Kidney (tissue), 14 donors: ENCODE measurements around the gene DDX53. TPM values are rescaled to one million over a fixed set of nuclear protein-coding genes. Genes with fewer than 3 reads are reported as not detected.

Experiments
- DNase-seq, 5 donors: peaks; one replicate each; pipeline ENCODE4 v3.0.0-alpha.2; 2013 to 2020
- FAIRE-seq: peaks from 2 replicates; lab custom pipeline; 2012; peaks lifted over from hg19 to GRCh38; lab: Jason Lieb, UNC
- H3K27ac ChIP-seq, 2 donors: one replicate each; pipeline ENCODE4 v1.7.0; 2013; ENCODE audit warnings: low read depth in 2 of 2, low read length in 2 of 2, inconsistent platforms in 1 of 2
- H3K27me3 ChIP-seq: one replicate; pipeline ENCODE4 v1.7.1; 2013; ENCODE audit warnings: low read length, inconsistent platforms; ENCODE audit not compliant: control insufficient read depth, insufficient read depth
- H3K36me3 ChIP-seq, 3 donors: one replicate each; pipeline versions ENCODE4 v1.7.0 to v1.7.1; 2013; ENCODE audit warnings: low read length in 3 of 3, control low read depth in 1 of 3, inconsistent platforms in 1 of 3; ENCODE audit not compliant: insufficient read depth in 3 of 3, control insufficient read depth in 2 of 3
- H3K4me1 ChIP-seq, 3 donors: one replicate each; pipeline versions ENCODE4 v1.7.0 to v1.7.1; 2013; ENCODE audit warnings: low read length in 3 of 3, inconsistent platforms in 1 of 3, low read depth in 1 of 3; ENCODE audit not compliant: control insufficient read depth in 2 of 3, insufficient read depth in 2 of 3
- H3K4me3 ChIP-seq, 3 donors: one replicate each; pipeline versions ENCODE4 v1.7.0 to v1.8.1; 2013; ENCODE audit warnings: low read length in 3 of 3, control low read depth in 1 of 3, inconsistent platforms in 1 of 3
- H3K9ac ChIP-seq, 3 donors: one replicate each; pipeline versions ENCODE4 v1.7.0 to v1.7.1; 2013; ENCODE audit warnings: low read length in 3 of 3, control low read depth in 1 of 3, inconsistent platforms in 1 of 3
- H3K9me3 ChIP-seq, 3 donors: one replicate each; pipeline versions ENCODE4 v1.7.0 to v1.7.1; 2013; ENCODE audit warnings: low read length in 3 of 3, control low read depth in 1 of 3, inconsistent platforms in 1 of 3; ENCODE audit not compliant: control insufficient read depth in 2 of 3, insufficient read depth in 1 of 3
- intact Hi-C: fragments of 100-400 bp; cut with DNase I; formaldehyde crosslinking; loops from one replicate; pipeline ENCODE4 v1.11.1; 2022
- polyA plus RNA-seq: library from polyadenylated mRNA; stranded (reverse); fragments of 350-450 nt; fragmentation: Illumina TruSeq; extraction: RNeasy Lipid Tissue Mini Kit (QIAGEN cat#74804); gene quantifications from one replicate; pipeline ENCODE4 v1.2.3, GENCODE V29; 2014; ENCODE audit warnings: low read depth, low replicate concordance; ENCODE audit not compliant: insufficient read depth
- total RNA-seq: library from RNA; stranded (reverse); fragmentation: NEBNext Ultra II Directional; extraction: Animal tissue kit (Norgen Biotek cat#: 25700); gene quantifications from one replicate; pipeline ENCODE4 v1.2.1, GENCODE V29; 2021
- TF ChIP-seq, protein P1 (sequence below): IDR thresholded peaks from 3 replicates; pipeline ENCODE4 v1.5.1; 2012; ENCODE audit warnings: mild to moderate bottlenecking, moderate library complexity, borderline replicate concordance; ENCODE audit not compliant: insufficient read depth; ENCODE audit errors: extremely low read depth
- donor health status: control.
- donor health status: control.
- donor health status: control.
- donor health status: control.
- donor health status: control.
- donor health status: DM: yes; HTN: yes; CAD: no.
- donor health status: Normal renal cell carcinoma (clear cell type).

DDX53 gene
- total and polyA plus RNA-seq, 2 donors from 2014 or later: not detected

DNA sequence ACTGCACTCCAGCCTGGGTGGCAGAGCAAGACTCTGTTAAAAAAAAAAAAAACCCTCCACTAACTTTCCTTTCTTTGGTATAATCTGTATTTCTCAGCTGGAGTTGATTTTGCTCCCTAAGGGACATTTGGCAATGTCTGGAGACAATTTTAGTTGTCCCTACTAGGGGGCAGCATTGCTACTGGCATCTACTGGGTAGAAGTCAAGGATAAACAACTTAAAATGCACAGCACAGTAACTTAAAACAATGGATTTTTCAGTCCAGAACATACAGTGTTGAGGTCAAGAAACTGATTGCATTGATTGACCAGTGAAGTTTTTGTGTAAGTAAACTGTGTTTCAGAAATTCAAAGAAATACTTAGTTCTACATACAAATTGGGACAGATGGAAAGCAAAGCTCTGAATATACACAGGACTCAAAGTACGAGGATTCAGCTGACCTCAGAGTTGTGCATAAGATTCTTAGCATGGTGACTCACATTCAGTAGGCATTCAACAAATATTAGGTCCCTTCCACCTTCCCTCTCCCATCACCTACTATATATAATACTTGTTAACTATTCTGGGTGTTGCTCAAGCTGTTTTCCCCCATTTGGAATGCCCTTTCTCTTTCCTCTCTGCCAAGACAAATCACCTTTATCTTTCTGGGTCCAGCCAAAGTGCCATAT is 8.8 kb downstream of the DDX53 start:
- Histone ChIP-seq H3K27ac (no peak overlapping the region), H3K9me3 (no peaks in the 10 kb centered on the region), H3K27me3 (no peaks in the 10 kb centered on the region), H3K4me3 (no peak overlapping the region), H3K9ac (no peak overlapping the region), H3K36me3 (no peaks in the 10 kb centered on the region), H3K4me1 (no peaks in the 10 kb centered on the region)
- DNase-seq (peak in 2 of 5 donors; percentile 21 to 25), FAIRE-seq (peak; percentile 38)
- TF ChIP-seq, protein P1, sequence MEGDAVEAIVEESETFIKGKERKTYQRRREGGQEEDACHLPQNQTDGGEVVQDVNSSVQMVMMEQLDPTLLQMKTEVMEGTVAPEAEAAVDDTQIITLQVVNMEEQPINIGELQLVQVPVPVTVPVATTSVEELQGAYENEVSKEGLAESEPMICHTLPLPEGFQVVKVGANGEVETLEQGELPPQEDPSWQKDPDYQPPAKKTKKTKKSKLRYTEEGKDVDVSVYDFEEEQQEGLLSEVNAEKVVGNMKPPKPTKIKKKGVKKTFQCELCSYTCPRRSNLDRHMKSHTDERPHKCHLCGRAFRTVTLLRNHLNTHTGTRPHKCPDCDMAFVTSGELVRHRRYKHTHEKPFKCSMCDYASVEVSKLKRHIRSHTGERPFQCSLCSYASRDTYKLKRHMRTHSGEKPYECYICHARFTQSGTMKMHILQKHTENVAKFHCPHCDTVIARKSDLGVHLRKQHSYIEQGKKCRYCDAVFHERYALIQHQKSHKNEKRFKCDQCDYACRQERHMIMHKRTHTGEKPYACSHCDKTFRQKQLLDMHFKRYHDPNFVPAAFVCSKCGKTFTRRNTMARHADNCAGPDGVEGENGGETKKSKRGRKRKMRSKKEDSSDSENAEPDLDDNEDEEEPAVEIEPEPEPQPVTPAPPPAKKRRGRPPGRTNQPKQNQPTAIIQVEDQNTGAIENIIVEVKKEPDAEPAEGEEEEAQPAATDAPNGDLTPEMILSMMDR: peak; percentile 13
- intact Hi-C loops: no loop called here

DNA sequence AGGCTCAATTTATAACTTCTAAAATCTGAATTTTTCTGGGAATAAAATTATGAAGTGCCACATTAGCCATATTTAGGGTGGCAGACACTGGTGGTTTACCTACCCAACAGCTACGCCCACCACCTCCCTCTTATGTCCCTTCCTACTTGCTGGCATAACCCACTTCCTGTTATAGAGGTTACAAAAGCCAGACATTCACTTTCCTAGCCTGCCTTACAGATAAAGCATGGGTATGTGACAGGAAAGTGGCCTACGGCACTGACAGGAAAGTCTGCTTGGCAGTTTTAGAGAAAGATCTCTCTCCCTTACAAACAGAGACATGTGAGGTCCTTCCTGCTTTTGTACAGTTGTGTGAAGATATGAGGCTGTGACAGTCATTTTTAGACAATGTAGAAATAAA is 12.4 kb downstream of the DDX53 start:
- Histone ChIP-seq H3K27me3 (no peaks in the 10 kb centered on the region), H3K9ac (no peak overlapping the region), H3K36me3 (no peaks in the 10 kb centered on the region), H3K4me1 (no peaks in the 10 kb centered on the region), H3K9me3 (no peaks in the 10 kb centered on the region), H3K4me3 (no peak overlapping the region), H3K27ac (no peak overlapping the region)
- TF ChIP-seq, protein P1: no peak
- intact Hi-C loops: no loop called here
- DNase-seq (peak in 1 of 5 donors; percentile 1), FAIRE-seq (no peak)

DNA sequence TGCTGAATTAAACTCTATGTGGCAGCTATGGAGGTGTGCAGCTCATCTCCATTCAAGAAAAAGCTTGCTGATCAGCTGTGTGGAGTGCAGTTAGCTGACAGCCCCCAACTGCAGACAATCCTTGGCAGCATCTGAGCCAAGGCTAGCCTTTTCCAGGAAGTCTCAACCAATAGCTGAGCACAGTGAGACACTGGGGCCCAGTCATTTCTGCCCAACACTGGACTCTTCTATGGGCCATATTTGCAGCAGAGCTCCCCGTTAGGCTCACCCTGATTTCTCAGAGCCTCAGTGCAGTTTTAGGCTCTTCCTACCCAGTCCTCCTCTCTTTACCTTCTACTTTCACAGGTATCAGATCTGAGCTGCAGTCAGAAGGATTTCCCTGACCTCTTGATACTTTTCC is 12.9 kb downstream of the DDX53 start:
- Histone ChIP-seq H3K27me3 (no peaks in the 10 kb centered on the region), H3K36me3 (no peaks in the 10 kb centered on the region), H3K4me3 (no peak overlapping the region), H3K9ac (no peak overlapping the region), H3K27ac (no peak overlapping the region), H3K9me3 (no peaks in the 10 kb centered on the region), H3K4me1 (no peaks in the 10 kb centered on the region)
- intact Hi-C loops: no loop called here
- DNase-seq: no peak
- no peak for FAIRE-seq
- TF ChIP-seq, protein P1: no peak
